GM18526 (cell line): ENCODE results near the gene RANBP3L.

Source experiments
- POLR2A ChIP-seq: IDR thresholded peaks from 3 replicates; pipeline ENCODE4 v1.6.1; 2011; ENCODE audit not compliant: insufficient read length; ENCODE audit errors: extremely low read depth

RANBP3L gene

DNA sequence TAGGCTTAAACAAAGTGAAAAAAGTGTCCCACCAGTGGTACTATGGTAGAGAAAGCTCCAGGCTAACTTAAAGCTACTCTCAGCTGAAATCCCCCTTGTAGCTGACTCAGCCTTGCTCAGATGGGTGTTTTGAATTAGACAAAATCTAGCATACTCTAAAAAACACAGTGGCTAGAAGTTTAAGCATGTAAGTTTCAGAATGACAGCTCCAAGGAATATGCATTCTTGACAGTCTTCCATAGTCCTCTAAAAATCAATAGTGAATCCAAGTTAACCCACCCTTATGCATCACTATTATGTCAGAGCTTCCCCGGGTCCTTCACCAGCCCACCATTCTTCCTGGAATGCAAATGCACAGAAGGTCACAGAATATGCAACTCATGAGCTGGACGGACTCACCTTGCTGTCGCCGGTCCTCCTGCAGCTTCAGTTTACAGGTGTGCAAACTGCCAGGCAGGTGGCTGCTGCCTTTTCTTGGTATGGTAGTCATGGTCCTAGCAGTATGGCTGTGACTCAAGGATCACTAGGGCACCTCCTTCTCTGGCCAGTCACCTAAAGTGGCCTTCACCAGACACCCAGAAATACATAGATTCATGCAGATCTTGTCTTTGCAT lies 668 bp downstream of the RANBP3L start:
- no peak for TF ChIP-seq POLR2A

DNA sequence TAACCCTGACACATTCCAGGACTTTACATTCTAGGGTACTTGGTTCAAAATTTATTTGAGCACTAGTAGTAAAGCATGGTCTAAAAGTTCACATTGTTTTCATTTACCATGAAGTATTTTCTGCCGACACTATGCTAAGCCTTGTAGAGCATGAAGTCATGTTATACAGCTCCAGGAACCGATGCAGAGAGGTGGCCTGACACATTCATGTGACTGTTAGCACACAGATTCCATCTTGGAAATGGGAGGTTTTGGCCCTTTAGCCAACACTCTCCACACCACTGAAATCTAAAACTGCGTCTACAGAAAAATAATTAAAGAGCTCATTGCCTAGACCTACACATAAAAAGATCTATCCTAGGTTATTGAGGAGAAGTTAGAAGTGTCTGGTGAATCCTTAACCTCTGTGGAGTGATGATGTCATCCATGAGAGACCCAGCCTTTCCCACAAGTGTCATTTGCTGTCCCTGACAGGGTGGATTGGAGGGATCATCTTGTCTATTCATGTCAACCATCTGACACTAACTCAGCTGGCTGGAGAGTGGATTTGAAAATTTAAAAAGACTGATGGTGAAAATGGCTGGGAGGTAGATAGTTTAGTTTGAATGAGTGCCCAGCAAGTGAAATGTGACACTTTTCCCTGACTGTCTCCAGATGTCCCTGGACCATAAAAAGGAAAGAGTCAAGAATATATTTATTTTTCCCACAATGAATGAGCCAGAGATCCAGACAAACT lies 1.3 kb downstream of the RANBP3L start:
- TF ChIP-seq POLR2A = no peak

GRCh38 chr5:36298552-36298951 lies 3.1 kb downstream of the RANBP3L start:
- TF ChIP-seq POLR2A = no peak

DNA sequence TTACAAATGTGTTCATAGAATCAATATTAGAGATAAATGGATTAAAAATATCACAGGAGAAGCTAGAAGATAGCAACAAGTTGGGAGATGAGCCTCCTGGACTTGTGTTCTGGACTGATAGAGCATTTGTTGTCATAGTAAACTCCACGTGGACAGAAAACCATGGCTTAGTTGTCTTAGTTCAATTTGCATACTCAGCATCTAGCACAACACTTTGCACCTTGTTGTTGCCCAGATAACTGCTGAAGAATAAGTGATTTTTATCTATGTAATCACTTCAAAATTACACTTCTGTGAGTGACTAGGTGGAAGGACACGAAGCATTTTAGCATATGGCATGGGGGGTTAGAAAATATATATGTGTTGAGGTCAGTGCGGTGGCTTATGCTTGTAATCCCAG lies 4.0 kb downstream of the RANBP3L start:
- no peak for TF ChIP-seq POLR2A

DNA sequence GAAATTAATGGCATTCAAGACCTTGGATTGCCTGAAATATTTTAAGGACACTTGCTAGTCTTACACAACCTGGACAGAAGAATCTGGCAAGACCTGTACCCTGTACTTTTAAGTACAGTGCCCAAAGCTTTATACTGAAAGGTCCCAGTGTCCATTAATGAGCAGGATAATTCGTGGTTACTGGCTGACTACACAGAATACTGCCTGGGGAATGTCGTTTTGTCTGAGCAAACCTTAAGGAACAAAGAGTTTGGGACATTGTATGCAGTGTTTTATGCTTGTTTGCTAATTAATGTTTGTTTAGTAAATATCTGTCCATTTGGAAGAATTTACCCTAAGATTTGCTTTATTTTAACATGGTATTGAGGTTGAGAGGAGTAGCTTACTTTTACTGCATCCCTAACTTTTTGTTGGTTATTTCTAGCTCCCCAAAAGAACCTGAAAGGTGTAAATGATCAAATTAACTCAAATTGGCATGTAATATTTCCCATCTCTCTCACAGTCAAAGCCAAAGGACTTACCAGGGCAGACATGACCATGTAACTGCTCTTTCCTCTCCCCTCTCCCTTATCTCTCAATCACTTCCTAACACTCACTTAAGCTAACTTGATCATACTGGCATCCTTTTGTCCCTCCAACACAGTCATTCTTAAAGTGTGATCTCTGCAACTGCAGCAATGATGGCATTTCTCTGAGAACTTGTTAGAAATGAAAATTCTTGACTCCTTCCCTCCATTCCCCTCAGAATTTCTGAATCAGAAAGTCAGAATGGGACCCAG lies 15.7 kb downstream of the RANBP3L start:
- TF ChIP-seq POLR2A = no peak

GRCh38 chr5:36281626-36282025 lies 20.1 kb downstream of the RANBP3L start:
- TF ChIP-seq POLR2A = no peak

DNA sequence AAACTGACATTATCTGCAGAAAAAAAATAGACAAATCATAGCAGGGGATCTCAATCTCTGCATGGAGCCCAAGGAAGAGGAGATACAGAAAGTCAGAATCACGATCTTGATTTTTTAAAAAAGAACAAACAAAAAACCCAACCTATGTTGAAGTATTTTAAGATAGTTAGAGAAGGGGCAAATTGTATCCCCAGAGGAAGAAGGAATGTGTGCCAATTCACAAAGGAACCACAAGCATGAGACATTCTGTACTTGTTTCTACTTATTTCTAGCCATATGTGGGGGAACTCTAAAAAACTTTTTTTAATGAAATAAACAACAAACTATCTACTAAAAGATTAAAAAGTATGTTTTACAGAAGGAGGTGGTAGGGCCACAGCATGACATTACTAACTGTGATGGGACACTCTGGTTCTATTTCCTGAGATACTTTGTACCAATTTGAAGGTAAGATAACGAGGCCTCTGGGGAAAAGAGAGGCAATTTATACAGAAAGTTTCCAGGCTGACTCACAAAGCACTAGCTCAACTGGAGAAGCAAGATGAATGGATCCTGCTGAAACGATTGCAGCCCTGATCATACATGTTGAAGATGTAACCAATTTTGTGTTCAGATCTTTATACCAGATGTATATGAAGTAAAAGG lies 22.5 kb downstream of the RANBP3L start:
- TF ChIP-seq POLR2A = no peak

- no peak for TF ChIP-seq POLR2A
Observed at GRCh38 chr5:36277521-36278176, 24.1 kb downstream of the RANBP3L start.

- TF ChIP-seq POLR2A = no peak
Observed at GRCh38 chr5:36276864-36277263, 24.8 kb downstream of the RANBP3L start.

DNA sequence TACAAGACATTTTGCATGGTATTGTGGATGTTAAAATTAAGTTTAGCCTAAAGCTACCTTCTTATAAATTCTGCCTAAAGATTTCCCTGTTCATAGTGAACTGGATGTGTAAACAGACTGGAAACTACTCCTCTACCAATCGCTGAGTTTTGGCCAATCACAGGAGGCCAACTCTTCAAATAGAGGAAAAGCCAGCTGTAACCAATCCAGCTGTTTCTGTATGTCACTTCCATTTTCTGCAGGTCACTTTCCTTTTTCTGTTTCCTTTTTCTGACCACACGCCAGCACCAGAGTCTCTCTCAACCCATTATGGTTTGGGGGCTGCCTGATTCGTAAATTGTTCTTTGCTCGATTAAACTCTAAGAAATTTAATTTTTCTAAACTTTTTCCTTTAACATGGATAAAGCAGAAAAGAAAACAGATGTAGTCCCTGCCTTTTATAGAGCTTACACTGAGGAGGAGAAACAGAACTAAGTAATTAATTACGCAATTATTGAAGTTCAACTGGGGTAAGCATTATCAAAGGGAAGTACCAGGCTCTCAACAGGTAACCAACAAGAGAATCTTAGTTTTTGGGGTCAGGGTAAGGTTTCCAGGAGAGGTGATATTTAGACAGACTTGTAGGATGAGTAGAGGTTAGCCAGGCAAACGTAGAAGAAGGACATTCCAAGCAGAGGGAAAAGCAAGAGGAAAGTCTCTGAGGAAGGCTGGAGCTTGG lies 27.7 kb downstream of the RANBP3L start:
- TF ChIP-seq POLR2A = no peak

GRCh38 chr5:36272136-36272690 lies 29.5 kb downstream of the RANBP3L start:
- no peak for TF ChIP-seq POLR2A

GRCh38 chr5:36270876-36271575 lies 30.7 kb downstream of the RANBP3L start:
- no peak for TF ChIP-seq POLR2A

DNA sequence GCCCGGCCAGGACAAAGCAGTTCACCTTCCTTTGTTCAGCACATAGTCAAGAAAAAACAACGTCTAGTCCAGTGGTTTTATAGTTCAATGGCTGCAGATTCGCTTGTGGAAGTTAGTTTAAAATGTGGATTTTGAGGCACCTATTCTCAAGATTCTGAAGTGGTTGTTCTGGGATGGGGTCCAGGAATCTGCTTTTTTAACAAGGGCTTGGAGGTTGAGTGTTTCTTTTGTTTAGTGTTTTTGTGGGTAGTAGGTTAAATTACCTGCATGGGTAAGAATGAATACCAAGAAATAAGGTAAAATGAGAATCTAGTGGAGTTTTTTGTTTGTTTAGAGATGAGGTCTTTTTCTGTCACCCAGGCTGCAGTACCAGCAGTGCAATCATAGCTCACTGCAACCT lies 31.5 kb downstream of the RANBP3L start:
- TF ChIP-seq POLR2A = no peak

- no peak for TF ChIP-seq POLR2A
Observed at GRCh38 chr5:36269478-36269877, 32.2 kb downstream of the RANBP3L start.
